ENCODE data around the gene MIAT.

MIAT gene

DNA sequence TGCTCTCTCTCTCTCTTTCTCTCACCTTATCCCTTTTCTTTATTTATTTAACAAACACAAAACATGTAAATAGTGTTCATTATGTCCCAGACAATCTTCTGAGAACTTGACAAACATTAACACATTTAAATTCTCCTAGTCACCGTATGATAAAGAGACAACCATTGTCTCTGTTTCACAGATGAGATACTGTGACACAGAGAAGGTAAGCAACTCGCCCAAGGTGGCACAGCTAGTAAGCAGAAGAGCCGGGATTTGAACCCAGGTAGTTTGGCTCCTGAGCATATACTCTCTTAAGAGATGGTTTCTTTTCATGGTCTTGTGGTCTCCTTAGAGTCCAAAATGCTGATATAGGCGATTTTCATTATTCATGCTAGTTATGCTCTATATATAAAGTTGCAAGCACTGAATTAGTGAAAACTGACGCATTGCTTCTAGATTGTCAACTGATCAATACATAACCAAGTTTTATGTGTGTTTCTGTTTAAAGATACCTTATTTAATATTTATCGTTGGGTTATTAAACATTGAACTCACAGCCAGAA, 58.1 kb downstream of the MIAT start:
- DNase-seq (ENCODE audit: low read depth, low spot score), result no peak
- POLR2A ChIA-PET, result no interaction called here
- TF ChIP-seq, protein P1, sequence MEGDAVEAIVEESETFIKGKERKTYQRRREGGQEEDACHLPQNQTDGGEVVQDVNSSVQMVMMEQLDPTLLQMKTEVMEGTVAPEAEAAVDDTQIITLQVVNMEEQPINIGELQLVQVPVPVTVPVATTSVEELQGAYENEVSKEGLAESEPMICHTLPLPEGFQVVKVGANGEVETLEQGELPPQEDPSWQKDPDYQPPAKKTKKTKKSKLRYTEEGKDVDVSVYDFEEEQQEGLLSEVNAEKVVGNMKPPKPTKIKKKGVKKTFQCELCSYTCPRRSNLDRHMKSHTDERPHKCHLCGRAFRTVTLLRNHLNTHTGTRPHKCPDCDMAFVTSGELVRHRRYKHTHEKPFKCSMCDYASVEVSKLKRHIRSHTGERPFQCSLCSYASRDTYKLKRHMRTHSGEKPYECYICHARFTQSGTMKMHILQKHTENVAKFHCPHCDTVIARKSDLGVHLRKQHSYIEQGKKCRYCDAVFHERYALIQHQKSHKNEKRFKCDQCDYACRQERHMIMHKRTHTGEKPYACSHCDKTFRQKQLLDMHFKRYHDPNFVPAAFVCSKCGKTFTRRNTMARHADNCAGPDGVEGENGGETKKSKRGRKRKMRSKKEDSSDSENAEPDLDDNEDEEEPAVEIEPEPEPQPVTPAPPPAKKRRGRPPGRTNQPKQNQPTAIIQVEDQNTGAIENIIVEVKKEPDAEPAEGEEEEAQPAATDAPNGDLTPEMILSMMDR (IDR thresholded peaks at IDR 0.05; ENCODE audit: insufficient read depth, low read length, missing control alignments), result no peak
- CTCF ChIA-PET, result interaction anchor here (1.1 kb wide), 1 partner anchor 34 kb away, joined by 4 read pairs; no protein-coding TSS in a partner anchor
- no peak overlapping the region for H3K4me3 ChIP-seq (ENCODE audit: low read depth, low read length)

DNA sequence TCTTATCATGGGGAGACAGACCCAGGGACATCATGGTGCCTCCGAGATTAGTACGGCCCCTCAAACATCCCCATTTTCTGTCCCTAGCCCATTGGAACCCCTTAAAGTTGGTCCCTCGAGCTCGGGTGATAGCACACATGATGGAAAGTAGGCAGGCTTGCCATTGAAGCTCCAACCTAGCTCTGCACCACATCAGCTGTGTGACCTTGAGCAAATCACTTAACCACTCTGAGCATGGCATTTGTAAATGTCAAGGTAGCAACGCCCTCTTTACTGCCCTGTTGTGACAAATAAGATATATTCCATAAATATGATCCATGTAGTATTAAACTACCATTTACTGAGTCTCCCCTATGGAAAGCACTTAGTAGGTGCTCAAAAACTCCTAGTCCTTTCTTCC, 61.1 kb downstream of the MIAT start:
- ChIA-PET CTCF (interaction anchor here (1.5 to 1.8 kb wide), 2 partner anchors 10 to 40 kb away, joined by 4 to 5 read pairs; no protein-coding TSS in a partner anchor), POLR2A (no interaction called here)
- H3K4me3 ChIP-seq (ENCODE audit: low read depth, low read length), result no peak overlapping the region
- no peak for DNase-seq (ENCODE audit: low read depth, low spot score)
- TF ChIP-seq, protein P1 (IDR thresholded peaks at IDR 0.05; ENCODE audit: insufficient read depth, low read length, missing control alignments), result no peak

DNA sequence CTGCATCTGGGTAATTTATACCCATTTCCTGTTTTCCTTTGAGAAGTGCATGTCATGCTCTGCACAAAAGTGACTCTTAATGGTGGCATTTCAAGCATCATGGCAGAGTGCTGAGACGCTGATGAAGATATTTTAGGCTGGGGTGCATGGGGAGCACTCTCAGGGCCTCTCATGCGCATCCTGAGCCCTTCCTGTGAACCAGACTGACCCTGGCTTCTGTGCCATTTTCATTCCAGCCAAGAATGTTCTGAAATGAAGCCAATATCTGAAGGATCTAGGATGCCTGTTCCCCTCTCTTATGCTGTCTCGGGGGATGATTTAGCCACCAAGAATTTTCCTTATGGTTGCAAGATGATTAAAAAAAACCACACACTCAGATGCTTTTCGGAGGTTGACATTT, 61.5 kb downstream of the MIAT start:
- POLR2A ChIA-PET, result no interaction called here
- CTCF ChIA-PET, result interaction anchor here (1.5 kb wide), 1 partner anchor 40 kb away, joined by 5 read pairs; no protein-coding TSS in a partner anchor
- peak; percentile 92 for DNase-seq (ENCODE audit: low read depth, low spot score)

GRCh38 chr22:26722159-26722558, 64.8 kb downstream of the MIAT start:
- CTCF ChIA-PET, result interaction anchor here (0.9 to 1.6 kb wide), 2 partner anchors 49 to 56 kb away, joined by 3 to 5 read pairs; no protein-coding TSS in a partner anchor
- POLR2A ChIA-PET, result interaction anchor here (0.6 kb wide), 1 partner anchor 113 kb away, joined by 3 read pairs; no protein-coding TSS in a partner anchor
- no peak for DNase-seq (ENCODE audit: low read depth, low spot score)

More for the DNA sequence above, 61.5 kb downstream of the MIAT start:
- no peak overlapping the region for H3K4me3 ChIP-seq (ENCODE audit: low read depth, low read length)
- TF ChIP-seq, protein P1 (IDR thresholded peaks at IDR 0.05; ENCODE audit: insufficient read depth, low read length, missing control alignments), result no peak

GRCh38 chr22:26724414-26724813, 67.0 kb downstream of the MIAT start:
- ChIA-PET CTCF (interaction anchor here (1.5 kb wide), 1 partner anchor 31 kb away, joined by 3 read pairs; no protein-coding TSS in a partner anchor), POLR2A (no interaction called here)
- no peak for DNase-seq (ENCODE audit: low read depth, low spot score)
- H3K4me3 ChIP-seq (ENCODE audit: low read depth, low read length), result no peak overlapping the region
- TF ChIP-seq, protein P1 (IDR thresholded peaks at IDR 0.05; ENCODE audit: insufficient read depth, low read length, missing control alignments), result no peak

More at GRCh38 chr22:26722159-26722558, 64.8 kb downstream of the MIAT start:
- H3K4me3 ChIP-seq (ENCODE audit: low read depth, low read length), result no peak overlapping the region
- TF ChIP-seq, protein P1 (IDR thresholded peaks at IDR 0.05; ENCODE audit: insufficient read depth, low read length, missing control alignments), result no peak

GRCh38 chr22:26725012-26725676, 67.8 kb downstream of the MIAT start:
- no peak overlapping the region for H3K4me3 ChIP-seq (ENCODE audit: low read depth, low read length)
- POLR2A ChIA-PET, result no interaction called here
- CTCF ChIA-PET, result interaction anchor here (1.5 kb wide), 1 partner anchor 30 kb away, joined by 3 read pairs; no protein-coding TSS in a partner anchor
- no peak for DNase-seq (ENCODE audit: low read depth, low spot score)
- TF ChIP-seq, protein P1 (IDR thresholded peaks at IDR 0.05; ENCODE audit: insufficient read depth, low read length, missing control alignments), result no peak
